ENCODE results near the gene PARD3. TPM values are rescaled to one million over a fixed set of nuclear protein-coding genes. Genes with fewer than 3 reads are reported as not detected.
A peak's percentile ranks its signal among the peaks of the same experiment; 100 is the strongest.

Gene PARD3
- total and polyA plus RNA-seq, 2 donors (not counting 1 experiment from before 2014, with no cell fraction given): 24.0 to 46.4 TPM

GRCh38 chr10:34760606-34761005 lies 54.5 kb downstream of the PARD3 start:
- H3K79me2 ChIP-seq (ENCODE audit: control insufficient read depth, insufficient read depth, low read length): peaks cover 2% of the 10 kb centered on the region
- H3K9ac ChIP-seq (ENCODE audit: insufficient read depth, low read length): no peak overlapping the region
- H3K9me3 ChIP-seq (ENCODE audit: control insufficient read depth, insufficient read depth, low read depth, low read length): no peaks in the 10 kb centered on the region
- H3K4me2 ChIP-seq (ENCODE audit: extremely low read depth, insufficient read depth, low read length): no peak overlapping the region
- no peaks in the 10 kb centered on the region for H3K27me3 ChIP-seq (ENCODE audit: control insufficient read depth, insufficient read depth, low read length)
- H3K4me3 ChIP-seq (replicated peaks in 1 of 4; ENCODE audit: control extremely low read depth in 1 of 4, insufficient read depth in 1 of 4, low read depth in 3 of 4, low read length in 4 of 4): no peak overlapping the region
- H4K20me1 ChIP-seq (ENCODE audit: control insufficient read depth, extremely low read depth, insufficient read depth, low read length): no peaks in the 10 kb centered on the region
- H2AFZ ChIP-seq (ENCODE audit: low read length): no peak overlapping the region
- TF ChIP-seq CTCF (conservative IDR thresholded peaks at IDR 0.05 in 1 of 2, IDR thresholded peaks at IDR 0.05 in 1 of 2; ENCODE audit: low read depth in 1 of 2, low read length in 2 of 2) (no peak), EZH2 (IDR thresholded peaks at IDR 0.05; ENCODE audit: low read length, missing control alignments) (no peak)
- no peaks in the 10 kb centered on the region for H3K36me3 ChIP-seq (ENCODE audit: control insufficient read depth, insufficient read depth, low read length)
- H3K27ac ChIP-seq (ENCODE audit: insufficient read depth, low read length): no peak overlapping the region
- DNase-seq (ENCODE audit: low read depth in 2 of 2): peak in 1 of 2 donors; percentile 59
- peaks cover 3% of the 10 kb centered on the region for H3K4me1 ChIP-seq (ENCODE audit: control insufficient read depth, extremely low read depth, insufficient read depth, low read length)

- Histone ChIP-seq H2AFZ (ENCODE audit: low read length) (no peak overlapping the region), H3K9ac (ENCODE audit: insufficient read depth, low read length) (no peak overlapping the region), H3K36me3 (ENCODE audit: control insufficient read depth, insufficient read depth, low read length) (no peaks in the 10 kb centered on the region), H3K4me1 (ENCODE audit: control insufficient read depth, extremely low read depth, insufficient read depth, low read length) (peaks cover 3% of the 10 kb centered on the region), H3K4me3 (replicated peaks in 1 of 4; ENCODE audit: control extremely low read depth in 1 of 4, insufficient read depth in 1 of 4, low read depth in 3 of 4, low read length in 4 of 4) (no peak overlapping the region), H3K4me2 (ENCODE audit: extremely low read depth, insufficient read depth, low read length) (no peak overlapping the region), H3K27ac (ENCODE audit: insufficient read depth, low read length) (no peak overlapping the region), H3K27me3 (ENCODE audit: control insufficient read depth, insufficient read depth, low read length) (no peaks in the 10 kb centered on the region), H3K9me3 (ENCODE audit: control insufficient read depth, insufficient read depth, low read depth, low read length) (no peaks in the 10 kb centered on the region), H3K79me2 (ENCODE audit: control insufficient read depth, insufficient read depth, low read length) (peaks cover 2% of the 10 kb centered on the region), H4K20me1 (ENCODE audit: control insufficient read depth, extremely low read depth, insufficient read depth, low read length) (no peaks in the 10 kb centered on the region)
- no peak for DNase-seq (ENCODE audit: low read depth in 2 of 2)
- TF ChIP-seq EZH2 (IDR thresholded peaks at IDR 0.05; ENCODE audit: low read length, missing control alignments): no peak
- no peak for TF ChIP-seq CTCF (conservative IDR thresholded peaks at IDR 0.05 in 1 of 2, IDR thresholded peaks at IDR 0.05 in 1 of 2; ENCODE audit: low read depth in 1 of 2, low read length in 2 of 2)
These were observed 55.3 kb downstream of the PARD3 start for GRCh38 chr10:34759837-34760215.

- no peak overlapping the region for H3K4me3 ChIP-seq (replicated peaks in 1 of 4; ENCODE audit: control extremely low read depth in 1 of 4, insufficient read depth in 1 of 4, low read depth in 3 of 4, low read length in 4 of 4)
- no peak for DNase-seq (ENCODE audit: low read depth in 2 of 2)
- no peaks in the 10 kb centered on the region for H3K36me3 ChIP-seq (ENCODE audit: control insufficient read depth, insufficient read depth, low read length)
- H2AFZ ChIP-seq (ENCODE audit: low read length): no peak overlapping the region
- H3K27ac ChIP-seq (ENCODE audit: insufficient read depth, low read length): no peak overlapping the region
- no peaks in the 10 kb centered on the region for H3K27me3 ChIP-seq (ENCODE audit: control insufficient read depth, insufficient read depth, low read length)
- TF ChIP-seq EZH2 (IDR thresholded peaks at IDR 0.05; ENCODE audit: low read length, missing control alignments) (no peak), CTCF (conservative IDR thresholded peaks at IDR 0.05 in 1 of 2, IDR thresholded peaks at IDR 0.05 in 1 of 2; ENCODE audit: low read depth in 1 of 2, low read length in 2 of 2) (no peak)
- no peak overlapping the region for H3K4me2 ChIP-seq (ENCODE audit: extremely low read depth, insufficient read depth, low read length)
- H3K9me3 ChIP-seq (ENCODE audit: control insufficient read depth, insufficient read depth, low read depth, low read length): no peaks in the 10 kb centered on the region
- no peaks in the 10 kb centered on the region for H4K20me1 ChIP-seq (ENCODE audit: control insufficient read depth, extremely low read depth, insufficient read depth, low read length)
- H3K79me2 ChIP-seq (ENCODE audit: control insufficient read depth, insufficient read depth, low read length): peaks cover 2% of the 10 kb centered on the region
- H3K4me1 ChIP-seq (ENCODE audit: control insufficient read depth, extremely low read depth, insufficient read depth, low read length): peaks cover 3% of the 10 kb centered on the region
- H3K9ac ChIP-seq (ENCODE audit: insufficient read depth, low read length): no peak overlapping the region
These were observed 55.8 kb downstream of the PARD3 start for GRCh38 chr10:34759161-34759836.

Data from fibroblast of lung (primary cell).